Chondrocyte (in vitro differentiated cells): ENCODE measurements around the gene XAF1. TPM values are rescaled to one million over a fixed set of nuclear protein-coding genes. Genes with fewer than 3 reads are reported as not detected.

Experiments
- DNase-seq: peaks from one replicate; pipeline ENCODE4 v3.0.0; 2021; ENCODE audit warnings: mixed read lengths, low spot score
- H3K27ac Mint-ChIP-seq: one replicate; pipeline ENCODE4 v1.8.0; 2021; ENCODE audit warnings: mild to moderate bottlenecking, moderate library complexity, mixed read lengths; ENCODE audit not compliant: unreplicated experiment
- H3K27me3 Mint-ChIP-seq: 2 replicates; pipeline ENCODE4 v1.8.0; 2021; ENCODE audit warnings: low read depth, mixed read lengths
- H3K36me3 Mint-ChIP-seq: 2 replicates; pipeline ENCODE4 v1.8.0; 2021; ENCODE audit warnings: low read depth, mixed read lengths
- H3K4me1 Mint-ChIP-seq: 2 replicates; pipeline ENCODE4 v1.8.0; 2021; ENCODE audit warnings: low read depth, mild to moderate bottlenecking, mixed read lengths
- H3K4me3 Mint-ChIP-seq: one replicate; pipeline ENCODE4 v1.8.0; 2021; ENCODE audit warnings: mild to moderate bottlenecking, moderate library complexity, mixed read lengths; ENCODE audit not compliant: unreplicated experiment
- H3K9me3 Mint-ChIP-seq: 2 replicates; pipeline ENCODE4 v1.8.0; 2021; ENCODE audit warnings: low read depth, mixed read lengths
- CTCF ChIP-seq: fragments of 200-600 bp; sonication (generic); IDR thresholded peaks from 2 replicates; pipeline ENCODE4 v1.5.0; 2021; ENCODE audit warnings: antibody characterized with exemption, mild to moderate bottlenecking, moderate library complexity
- total RNA-seq: library from RNA; stranded (reverse); gene quantifications from 3 replicates; pipeline ENCODE4 v1.2.1, GENCODE V29; 2021

XAF1 gene
- total RNA-seq, 1 donor from 2014 or later: 0.40 TPM

- Mint-ChIP-seq H3K27me3 (no peaks in the 10 kb centered on the region), H3K27ac (peak overlapping the region; percentile 100), H3K36me3 (no peaks in the 10 kb centered on the region), H3K4me1 (peaks cover 29% of the 10 kb centered on the region), H3K4me3 (no peak overlapping the region), H3K9me3 (peaks cover under 1% of the 10 kb centered on the region)
- DNase-seq: no peak
- TF ChIP-seq CTCF: no peak
Observed at GRCh38 chr17:6753546-6753945, 2.3 kb upstream of the XAF1 start.

- no peaks in the 10 kb centered on the region for H3K27me3 Mint-ChIP-seq
- no peaks in the 10 kb centered on the region for H3K36me3 Mint-ChIP-seq
- H3K9me3 Mint-ChIP-seq: no peaks in the 10 kb centered on the region
- TF ChIP-seq CTCF: no peak
- H3K4me3 Mint-ChIP-seq: no peak overlapping the region
- no peak for DNase-seq
- H3K27ac Mint-ChIP-seq: no peak overlapping the region
- peaks cover 29% of the 10 kb centered on the region for H3K4me1 Mint-ChIP-seq
Observed at GRCh38 chr17:6755281-6755680, 565 bp upstream of the XAF1 start.

GRCh38 chr17:6756425-6757031, 682 bp downstream of the XAF1 start:
- Mint-ChIP-seq H3K36me3 (no peaks in the 10 kb centered on the region), H3K9me3 (no peaks in the 10 kb centered on the region), H3K27ac (no peak overlapping the region), H3K4me1 (peaks cover 28% of the 10 kb centered on the region), H3K27me3 (no peaks in the 10 kb centered on the region), H3K4me3 (no peak overlapping the region)
- no peak for DNase-seq
- no peak for TF ChIP-seq CTCF

- Mint-ChIP-seq H3K36me3 (no peaks in the 10 kb centered on the region), H3K9me3 (no peaks in the 10 kb centered on the region), H3K27ac (no peak overlapping the region), H3K27me3 (peaks cover 1% of the 10 kb centered on the region), H3K4me3 (no peak overlapping the region), H3K4me1 (peaks cover 16% of the 10 kb centered on the region)
- no peak for DNase-seq
- no peak for TF ChIP-seq CTCF
Observed at GRCh38 chr17:6757747-6758146, 1.9 kb downstream of the XAF1 start.

GRCh38 chr17:6761779-6762178, 5.9 kb downstream of the XAF1 start:
- DNase-seq: no peak
- Mint-ChIP-seq H3K36me3 (peaks cover 4% of the 10 kb centered on the region), H3K27ac (no peak overlapping the region), H3K27me3 (peaks cover 22% of the 10 kb centered on the region), H3K4me1 (no peaks in the 10 kb centered on the region), H3K4me3 (no peak overlapping the region), H3K9me3 (peaks cover 4% of the 10 kb centered on the region)
- no peak for TF ChIP-seq CTCF
